A673 (cell line): ENCODE data around the gene STAB2.

Experiments
- CTCF ChIP-seq: fragments of 300-800, 200-600 bp; sonication (generic); conservative IDR thresholded peaks from 2 replicates; pipeline ENCODE4 v1.5.1; 2017; ENCODE audit warnings: low read depth, mild to moderate bottlenecking, antibody characterized with exemption, low read length, moderate library complexity, mixed read lengths
- EZH2 ChIP-seq: fragments of 200-600 bp; sonication (generic); IDR thresholded peaks from 2 replicates; pipeline ENCODE4 v1.6.1; 2017; ENCODE audit warnings: borderline replicate concordance, low read depth, mild to moderate bottlenecking, mixed read lengths, antibody characterized with exemption, low read length; ENCODE audit not compliant: poor library complexity, severe bottlenecking

- TF ChIP-seq CTCF (no peak), EZH2 (no peak)
Observed at GRCh38 chr12:103707446-103707845, 120.4 kb downstream of the STAB2 start.
